HG02938 (cell line): Measurements from ENCODE around the gene HACD1.
A peak's percentile ranks its signal among the peaks of the same experiment; 100 is the strongest.
"Not testable (repeated sequence)": the region's sequence is repeated elsewhere in the genome, so short reads cannot be mapped to it uniquely, and the experiment has no call there.

Experiments used
- ATAC-seq: cut with Tn5 transposase; IDR thresholded peaks from one replicate; pipeline ENCODE4 v1.9.1; 2021; ENCODE audit warnings: mild to moderate bottlenecking, moderate library complexity; ENCODE audit not compliant: unreplicated experiment

Gene HACD1

DNA sequence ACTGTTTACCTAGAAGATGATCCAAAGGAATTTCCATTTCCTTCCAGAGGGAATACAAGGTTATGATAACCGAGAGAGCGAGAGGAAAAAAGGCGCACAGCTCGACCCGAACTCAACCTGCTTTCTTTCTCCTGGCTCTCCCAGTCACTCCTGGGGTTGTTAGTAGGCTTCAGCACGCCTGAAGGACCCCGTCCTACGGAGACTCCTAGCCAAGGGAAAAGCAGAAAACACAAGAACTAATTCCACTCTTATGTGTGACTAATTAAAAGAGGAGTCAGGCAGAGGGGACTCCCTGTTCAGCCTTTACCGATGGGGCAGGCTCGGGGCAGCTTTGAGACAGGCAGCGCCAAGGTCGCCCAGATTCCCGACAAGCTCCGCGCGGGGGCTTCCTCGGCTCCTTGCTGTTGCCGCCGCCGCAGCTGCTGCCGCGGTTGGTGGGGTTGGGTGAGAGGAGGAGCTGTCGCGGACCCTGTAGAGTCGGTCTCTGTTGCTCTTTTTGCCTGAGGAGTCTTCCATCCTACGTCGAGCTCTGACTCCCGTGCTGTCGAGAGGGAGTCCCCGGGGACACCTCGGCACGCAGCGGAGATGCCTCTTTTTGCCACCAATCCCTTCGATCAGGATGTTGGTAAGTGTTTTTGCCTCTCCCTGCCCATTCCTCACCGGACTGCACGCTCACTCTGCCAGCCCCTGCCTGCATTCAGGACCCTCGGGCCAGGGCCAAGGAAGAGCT lies 26.7 kb upstream of the HACD1 start, which contains the start of gene STAM:
TSS of gene STAM (plus strand) at position 397 of the 730 bp plus-strand sequence. CDS start at position 586, 189 bp downstream.
- peak; percentile 85 for ATAC-seq

DNA sequence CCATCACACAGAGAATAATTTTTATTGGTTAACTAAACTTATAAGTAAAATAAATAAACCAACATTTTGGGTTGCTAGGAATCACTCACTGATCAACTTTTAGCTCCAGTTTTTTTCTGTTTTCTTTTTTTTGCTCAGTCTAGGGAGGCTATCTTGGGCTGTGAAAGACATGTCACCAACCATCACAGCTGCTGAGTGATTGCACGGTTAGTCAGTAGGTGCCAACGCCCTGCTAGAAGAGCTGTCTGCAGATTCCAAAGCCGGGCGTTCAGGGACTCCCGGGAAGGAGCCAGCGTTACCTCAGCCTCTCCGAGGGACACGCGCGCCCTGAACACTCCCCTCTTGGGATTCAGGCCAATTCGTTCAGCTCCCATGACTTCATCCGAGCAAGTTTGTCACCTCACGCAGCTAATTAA lies 26.2 kb upstream of the HACD1 start:
- peak; percentile 18 for ATAC-seq

DNA sequence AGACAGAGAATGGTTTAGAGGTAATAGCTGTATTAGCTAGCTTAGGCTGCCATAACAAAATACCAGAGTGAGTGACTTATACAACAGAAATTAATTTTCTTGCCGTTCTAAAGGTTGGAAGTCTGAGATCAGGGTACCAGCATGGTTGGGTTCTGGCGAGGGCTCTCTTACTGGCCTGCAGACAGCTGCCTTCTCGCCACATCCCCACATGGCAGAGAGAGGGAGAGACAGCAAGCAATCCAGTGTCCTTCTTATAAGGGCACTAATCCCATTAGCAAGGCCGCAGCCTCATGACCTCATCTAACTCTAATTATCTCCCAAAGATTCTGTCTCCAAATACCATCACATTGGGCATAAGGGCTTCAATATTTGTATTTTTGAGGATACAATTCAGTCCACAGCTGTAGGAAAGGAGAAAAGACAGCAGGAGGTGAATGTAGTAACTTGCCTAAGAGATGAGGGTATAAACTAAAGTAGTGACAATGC lies 23.2 kb upstream of the HACD1 start:
- ATAC-seq: no peak

DNA sequence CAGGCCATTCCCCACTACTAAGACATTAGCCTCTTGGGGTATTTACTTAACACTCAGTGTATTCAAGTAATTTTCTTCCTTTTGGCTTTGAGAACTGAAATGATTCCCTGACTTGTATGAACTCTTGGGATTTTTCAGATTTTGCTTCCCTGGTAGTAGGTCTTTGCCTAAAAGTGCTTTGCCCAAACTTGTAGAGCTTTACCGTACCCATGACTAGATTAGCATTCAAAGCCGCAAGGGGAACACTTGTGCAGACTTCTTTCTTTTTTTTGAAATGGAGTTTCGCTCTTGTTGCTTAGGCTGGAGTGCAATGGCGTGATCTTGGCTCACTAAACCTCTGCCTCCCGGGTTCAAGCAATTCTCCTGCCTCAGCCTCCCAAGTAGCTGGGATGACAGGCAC lies 20.7 kb upstream of the HACD1 start:
- no peak for ATAC-seq

DNA sequence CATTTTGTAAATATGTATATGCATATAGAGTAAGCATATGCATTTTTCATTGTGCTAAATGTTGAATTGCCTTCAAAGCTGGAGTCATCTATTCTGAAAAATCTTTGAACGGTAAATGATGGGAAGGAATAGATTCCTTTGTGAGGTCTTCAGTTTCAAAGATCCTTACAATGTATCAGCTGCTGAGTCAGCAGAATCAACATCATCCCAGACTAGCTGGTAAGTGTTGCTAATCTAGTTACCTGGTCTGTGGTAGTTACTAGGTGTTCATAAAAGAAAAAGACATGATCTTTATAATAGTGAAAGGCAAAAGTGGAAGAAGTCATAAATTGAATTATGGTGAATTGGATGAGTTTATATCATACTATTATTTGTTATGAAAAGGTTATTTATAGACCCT lies 16.2 kb upstream of the HACD1 start:
- no peak for ATAC-seq

DNA sequence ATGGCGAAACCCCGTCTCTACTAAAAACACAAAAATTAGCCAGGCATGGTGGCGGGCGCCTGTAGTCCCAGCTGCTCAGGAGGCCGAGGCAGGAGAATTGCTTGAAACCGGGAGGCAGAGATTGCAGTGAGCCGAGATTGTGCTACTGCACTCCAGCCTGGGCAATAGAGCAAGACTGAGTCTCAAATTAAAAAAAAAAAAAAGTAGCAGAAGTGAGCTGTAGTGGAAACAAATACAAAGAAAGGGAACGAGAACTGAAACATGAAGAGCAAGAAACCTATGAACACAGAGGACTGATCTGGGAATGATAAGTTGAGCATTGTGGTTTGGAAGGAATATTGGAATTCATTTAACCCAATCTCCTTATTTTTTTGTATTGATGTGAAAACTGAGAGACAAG lies 15.4 kb upstream of the HACD1 start:
- ATAC-seq: not testable (repeated sequence)

DNA sequence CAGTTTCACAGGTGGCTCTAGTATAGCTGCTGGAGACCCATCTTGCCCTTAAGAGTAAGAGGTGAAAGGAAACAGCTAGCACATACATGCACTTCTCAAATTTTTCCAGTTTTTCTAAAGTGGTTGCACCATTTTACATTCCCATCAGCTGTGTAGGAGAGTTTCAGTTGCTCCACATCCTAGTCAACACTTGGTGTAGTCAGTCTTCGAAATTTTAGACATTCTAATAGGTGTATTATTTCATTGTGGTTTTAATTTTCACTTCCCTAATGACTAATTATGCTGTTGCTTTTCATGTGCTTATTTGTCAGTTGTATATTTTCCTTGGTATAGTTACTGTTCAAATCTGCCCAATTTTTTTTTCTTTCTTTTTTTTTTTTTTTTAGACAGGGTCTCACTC lies 9.5 kb upstream of the HACD1 start:
- ATAC-seq: no peak

DNA sequence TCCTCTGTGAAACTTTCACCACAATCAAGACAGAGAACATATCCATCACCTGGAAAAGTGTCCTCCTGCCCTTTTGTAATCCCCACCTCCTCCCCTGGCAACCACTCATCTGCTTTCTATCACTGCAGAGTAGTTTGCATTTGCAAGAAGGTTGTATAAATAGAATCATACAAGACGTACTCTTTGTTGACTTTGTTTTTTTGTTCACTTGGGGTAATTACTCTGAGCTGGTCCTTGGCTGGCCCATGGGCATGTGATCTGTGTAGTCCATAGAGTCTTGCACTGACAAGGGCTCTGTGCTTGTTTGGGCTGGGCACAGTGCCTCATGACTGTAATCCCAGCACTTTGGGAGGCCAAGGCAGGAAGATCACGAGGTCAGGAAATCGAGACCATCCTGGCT lies 7.8 kb upstream of the HACD1 start:
- ATAC-seq: no peak

DNA sequence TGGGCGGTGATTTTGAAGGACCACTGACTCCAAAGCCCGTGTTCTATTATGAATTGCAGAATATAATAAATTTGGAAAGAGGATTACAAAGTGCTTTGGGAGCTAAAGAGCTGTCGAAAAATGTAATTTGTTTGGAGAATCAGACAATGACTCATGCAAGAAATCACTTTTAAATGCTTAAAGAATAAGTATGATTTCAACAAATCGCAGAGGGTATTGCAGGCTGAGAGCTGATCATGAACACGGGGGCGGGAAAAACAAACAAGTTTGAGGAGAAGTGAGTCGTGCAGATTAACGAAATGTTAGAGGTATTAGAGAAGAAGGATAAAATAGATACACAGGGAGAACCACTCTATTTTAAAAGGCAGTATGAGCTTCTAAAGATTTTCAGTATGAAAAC lies 4.9 kb upstream of the HACD1 start:
- ATAC-seq: no peak

DNA sequence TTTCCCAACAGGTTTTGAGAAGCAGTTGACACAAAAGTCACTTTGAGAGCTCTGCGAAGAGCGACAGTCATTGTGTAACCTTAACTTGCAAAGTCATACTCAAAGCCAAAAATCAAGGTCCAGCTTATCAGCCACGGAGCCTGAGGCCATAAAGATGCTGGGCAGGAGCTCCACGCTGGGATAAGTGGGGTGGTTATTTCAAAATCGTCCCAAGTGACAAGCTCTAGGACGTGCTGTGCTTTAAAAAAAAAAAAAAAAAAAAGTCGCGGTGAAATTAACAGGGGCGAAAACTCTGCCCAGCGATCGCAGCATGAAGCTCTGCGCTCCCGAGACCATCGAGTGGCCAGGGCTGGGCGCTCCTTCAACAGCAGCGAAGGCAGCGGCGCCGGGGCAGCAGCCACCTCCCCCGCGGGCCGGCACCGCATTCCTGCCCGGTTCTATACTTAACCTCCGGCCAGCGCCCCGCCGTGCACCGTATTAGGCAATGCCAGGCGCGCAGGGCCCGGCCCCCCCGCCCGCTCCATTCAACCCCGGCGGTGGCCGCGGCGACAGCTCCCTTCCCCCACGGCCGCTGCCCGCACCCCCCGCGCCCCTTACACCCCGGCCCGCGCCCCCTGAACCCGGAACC lies 657 bp downstream of the HACD1 start:
- peak; percentile 43 for ATAC-seq

DNA sequence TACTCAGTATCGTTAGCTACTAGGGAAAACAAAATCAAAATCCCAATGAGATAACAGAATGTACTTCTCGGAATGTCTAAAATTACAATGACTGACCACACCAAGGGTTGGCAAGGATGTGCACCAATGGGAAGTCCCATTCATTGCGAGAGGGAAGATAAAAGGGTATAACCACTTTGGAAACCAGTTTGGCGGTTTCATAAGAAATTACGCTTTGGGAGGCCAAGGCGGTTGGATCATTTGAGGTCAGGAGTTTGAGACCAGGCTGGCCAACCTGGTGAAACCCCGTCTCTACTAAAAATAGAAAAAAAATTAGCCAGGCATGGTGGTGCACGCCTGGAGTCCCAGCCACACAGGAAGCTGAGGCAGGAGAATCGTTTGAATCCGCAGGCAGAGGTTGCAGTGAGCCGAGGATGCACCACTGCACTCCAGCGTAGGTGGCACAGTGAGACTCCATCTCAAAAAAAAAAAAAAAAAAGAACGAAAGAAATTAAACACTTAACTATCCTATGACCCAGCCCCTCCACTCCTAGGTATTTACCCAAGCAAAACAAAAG lies 7.6 kb downstream of the HACD1 start:
- no peak for ATAC-seq

DNA sequence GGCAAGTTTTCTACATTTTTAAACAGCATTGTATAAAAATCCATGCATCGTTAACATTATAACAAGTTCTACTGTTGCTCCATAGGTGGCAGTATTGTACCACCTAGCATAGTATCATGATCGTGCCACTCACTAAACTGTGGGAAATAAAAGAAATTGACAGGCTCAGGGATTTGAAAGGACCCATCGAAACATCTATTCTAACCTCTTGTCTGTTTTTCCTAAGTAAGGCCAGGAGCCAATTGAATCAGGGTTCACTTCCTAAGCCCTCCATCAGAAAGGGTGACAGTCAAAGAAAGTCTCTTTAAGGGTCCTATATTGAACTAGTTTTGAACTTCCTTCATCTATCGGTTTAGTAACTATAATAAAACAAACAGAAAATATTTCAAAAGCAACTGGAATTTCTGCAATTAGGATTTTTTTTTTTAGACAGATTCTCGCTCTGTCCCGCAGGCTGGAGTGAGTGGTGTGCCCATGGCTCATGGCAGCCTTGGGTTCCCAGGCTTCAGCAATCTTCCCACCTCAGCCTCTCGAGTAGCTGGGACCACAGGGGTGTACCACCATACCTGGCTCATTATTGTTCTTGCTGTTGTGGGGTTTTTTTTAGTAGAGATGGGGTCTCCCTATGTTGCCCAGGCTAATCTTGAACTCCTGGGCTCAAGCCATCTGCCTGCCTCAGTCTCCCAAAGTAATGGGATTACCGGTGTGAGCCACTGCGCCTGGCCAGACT lies 9.4 kb downstream of the HACD1 start:
- ATAC-seq: no peak

DNA sequence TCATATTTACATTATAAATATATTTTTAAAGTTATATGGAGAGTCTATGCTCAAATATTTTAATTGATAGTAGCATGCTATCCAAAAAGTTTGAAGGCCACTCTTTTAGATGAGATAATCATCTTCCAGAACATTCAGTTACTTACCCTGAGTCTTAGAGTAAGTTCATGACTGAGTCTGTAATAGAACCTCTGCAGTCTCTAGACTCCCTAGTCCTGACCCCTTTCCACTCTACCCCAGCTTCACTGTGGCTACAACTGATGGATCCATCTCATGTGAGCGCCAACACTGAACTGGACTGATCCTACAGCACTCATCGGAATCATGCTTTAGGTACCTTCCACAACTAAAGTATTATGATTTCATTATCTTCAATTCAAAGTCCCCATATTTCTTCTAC lies 10.1 kb downstream of the HACD1 start:
- ATAC-seq: no peak

DNA sequence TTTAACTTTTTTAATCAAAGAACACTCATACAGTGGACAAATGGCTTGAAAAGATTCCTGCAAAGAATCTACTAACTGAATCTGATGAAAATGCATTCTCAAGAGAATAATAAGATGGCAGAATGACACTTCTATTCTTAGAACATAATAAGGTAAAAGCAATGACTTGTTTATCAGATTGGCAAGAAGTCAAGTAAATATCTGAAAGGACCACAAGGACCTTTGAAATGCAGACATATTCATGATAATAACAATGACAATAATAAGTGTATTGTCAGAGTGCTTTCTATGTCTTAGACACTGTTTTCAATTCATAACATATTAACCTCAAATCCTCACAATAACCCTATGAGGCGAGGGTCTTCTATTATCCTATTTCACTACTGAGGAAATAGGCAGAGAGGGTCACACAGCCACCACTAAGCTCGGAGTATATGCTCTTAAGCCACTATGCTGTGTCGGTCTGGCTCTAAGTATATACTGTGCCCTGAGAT lies 10.6 kb downstream of the HACD1 start:
- ATAC-seq: no peak

DNA sequence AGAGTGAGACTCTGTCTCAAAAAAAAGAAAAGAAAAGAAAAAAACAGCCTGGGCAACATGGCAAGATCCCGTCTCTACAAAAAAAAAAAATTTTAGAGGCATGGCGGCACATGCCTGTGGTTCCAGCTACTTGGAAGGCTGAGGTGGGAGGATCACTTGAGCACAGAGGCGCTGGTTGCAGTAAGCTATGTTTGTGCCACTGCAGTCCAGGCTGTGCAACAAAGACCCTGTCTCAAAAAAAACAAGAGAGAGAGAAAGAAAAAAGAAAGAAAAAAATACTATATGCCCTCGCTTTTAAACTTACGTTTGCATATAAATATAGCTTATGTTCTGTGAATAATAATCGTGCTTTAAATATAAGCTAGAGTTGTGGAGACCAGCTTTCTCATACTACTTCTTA lies 11.2 kb downstream of the HACD1 start:
- no peak for ATAC-seq

DNA sequence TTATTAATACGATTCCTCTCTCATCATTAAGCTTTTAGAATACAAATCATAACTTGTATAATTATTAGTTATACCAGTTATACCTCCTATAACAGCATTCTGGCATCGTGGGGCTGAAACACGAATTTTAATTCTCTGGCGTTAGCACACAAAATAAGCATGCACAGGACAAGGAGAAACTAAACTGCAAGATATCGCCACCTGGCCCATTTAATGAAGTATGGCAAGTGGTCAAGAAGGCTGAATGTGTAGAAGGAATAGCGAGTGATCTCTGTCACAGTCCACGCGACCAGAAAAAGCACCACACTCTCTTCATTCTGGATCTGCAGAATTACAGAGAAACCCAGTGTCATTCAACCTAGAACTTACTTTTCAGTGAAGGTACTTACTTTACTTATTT lies 18.1 kb downstream of the HACD1 start:
- ATAC-seq: peak; percentile 77

DNA sequence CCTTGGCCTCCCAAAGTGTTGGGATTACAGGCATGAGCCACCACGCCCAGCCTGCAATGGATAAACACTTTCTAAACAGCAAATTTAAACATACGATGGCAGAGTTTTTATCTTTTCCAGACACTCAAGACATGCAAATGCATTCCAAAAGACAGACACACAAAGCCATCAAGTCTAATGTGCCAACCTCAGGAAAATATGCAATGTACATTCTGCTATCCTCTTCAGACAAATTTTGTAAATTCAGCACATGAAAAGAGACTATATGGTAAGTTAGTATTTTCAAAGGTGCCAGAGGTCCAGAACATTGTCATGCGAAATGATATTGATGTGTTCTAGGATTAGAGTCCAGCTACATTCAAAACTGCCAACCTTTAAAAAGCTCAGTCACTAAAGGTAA lies 19.8 kb downstream of the HACD1 start:
- ATAC-seq: no peak

DNA sequence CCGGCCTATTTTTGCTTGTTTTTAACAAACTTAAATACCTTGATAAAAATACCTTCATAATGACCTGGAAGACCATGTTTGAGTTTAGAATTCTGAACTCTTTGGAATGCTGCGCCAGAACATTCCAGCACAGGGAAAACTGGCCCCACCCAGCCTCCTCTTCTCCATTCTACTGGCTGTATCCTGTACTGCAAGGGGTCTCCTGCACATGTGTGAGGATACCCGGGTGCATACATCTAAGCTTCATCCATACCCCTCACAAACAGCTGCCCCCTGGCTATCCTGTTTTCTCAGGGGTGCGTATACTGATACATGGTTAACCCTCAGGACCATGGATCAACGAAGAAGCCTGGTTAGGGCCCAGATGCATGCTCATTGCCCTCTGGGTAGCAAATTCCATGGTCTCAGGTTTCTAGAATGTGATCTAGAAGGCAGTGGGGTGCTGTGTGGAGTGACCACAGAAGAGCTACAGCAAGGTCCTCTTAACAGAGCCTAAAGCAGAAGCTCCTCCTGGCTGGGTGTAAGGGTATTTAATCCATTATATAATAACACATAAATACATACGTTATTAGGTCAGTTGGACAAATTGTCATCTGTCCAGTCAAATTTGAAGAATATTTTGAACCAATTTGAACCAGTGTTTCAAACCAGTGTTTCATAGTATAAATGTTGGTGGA lies 26.1 kb downstream of the HACD1 start:
- ATAC-seq: no peak

DNA sequence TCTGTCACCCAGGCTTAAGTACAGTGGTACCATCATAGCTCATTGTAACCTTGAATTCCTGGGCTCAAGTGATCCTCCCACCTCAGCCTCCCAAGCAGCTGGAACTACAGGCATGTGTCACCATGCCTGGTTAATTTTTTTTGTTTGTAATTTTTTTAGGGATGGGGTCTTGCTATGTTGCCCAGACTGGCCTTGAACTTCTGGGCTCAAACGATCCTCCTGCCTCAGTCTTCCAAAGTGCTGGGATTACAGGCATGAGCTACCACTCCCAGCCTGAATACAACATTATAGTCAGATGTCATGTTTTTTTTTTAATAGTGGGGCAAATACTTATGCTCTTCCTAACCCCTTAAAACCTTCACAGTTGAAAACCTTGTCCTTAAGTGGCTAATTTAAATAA lies 27.9 kb downstream of the HACD1 start:
- ATAC-seq: not testable (repeated sequence)

DNA sequence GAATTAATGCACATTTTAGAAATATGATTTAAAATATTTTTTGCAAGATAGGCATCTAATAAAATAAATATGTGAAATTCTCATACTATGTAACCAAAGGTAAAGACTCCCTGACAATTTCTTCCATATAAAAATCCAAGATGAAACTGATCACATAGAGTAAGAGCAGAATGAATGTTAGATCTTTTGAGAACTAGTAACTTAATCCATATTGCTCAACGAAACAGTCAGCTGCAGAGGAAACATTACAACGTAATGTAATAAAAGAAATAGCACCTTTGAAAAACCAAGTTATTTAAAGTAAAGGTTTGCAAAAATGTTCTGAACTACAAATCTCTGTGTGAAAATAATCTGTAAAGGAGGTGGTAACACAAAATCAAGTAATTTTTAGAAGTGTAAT lies 28.8 kb downstream of the HACD1 start:
- ATAC-seq: no peak

DNA sequence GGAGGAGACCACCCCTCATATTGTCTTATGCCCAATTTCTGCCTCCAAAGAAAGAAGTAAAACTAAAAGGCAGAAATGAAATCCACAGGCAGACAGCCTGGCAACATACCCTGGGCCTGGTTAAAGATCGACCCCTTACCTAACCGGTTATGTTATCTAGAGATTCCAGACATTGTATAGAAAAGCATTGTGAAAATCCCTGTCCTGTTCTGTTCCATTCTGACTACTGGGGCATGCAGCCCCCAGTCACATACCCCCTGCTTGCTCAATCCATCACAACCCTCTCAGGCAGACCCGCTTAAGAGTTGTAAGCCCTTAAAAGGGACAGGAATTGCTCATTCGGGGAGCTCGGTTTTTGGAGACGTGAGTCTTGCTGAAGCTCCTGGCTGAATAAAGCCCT lies 29.9 kb downstream of the HACD1 start:
- ATAC-seq: not testable (repeated sequence)
